Measurements from ENCODE around the gene KCNH1.

DNA sequence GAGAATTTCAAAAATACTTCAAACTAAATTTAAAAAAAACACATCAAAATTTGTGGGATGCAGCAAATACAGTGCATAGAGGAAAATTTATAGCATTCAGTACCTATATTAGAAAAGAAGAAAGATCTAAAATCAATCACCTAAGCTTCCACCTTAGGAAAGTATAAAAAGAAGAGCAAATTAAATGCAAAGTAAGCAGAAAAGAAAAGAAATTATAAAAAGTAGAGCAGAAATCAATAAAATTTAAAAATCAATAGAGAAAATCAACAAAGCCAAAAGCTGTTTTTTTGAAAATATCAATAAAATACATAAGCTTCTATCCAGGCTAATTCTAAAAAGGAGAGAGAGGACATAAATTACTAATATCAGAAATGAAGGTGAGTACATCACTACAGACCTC lies 255.4 kb downstream of the KCNH1 start:
- TF ChIP-seq POLR2A (IDR thresholded peaks at IDR 0.05) = no peak
- TF ChIP-seq, protein P1, sequence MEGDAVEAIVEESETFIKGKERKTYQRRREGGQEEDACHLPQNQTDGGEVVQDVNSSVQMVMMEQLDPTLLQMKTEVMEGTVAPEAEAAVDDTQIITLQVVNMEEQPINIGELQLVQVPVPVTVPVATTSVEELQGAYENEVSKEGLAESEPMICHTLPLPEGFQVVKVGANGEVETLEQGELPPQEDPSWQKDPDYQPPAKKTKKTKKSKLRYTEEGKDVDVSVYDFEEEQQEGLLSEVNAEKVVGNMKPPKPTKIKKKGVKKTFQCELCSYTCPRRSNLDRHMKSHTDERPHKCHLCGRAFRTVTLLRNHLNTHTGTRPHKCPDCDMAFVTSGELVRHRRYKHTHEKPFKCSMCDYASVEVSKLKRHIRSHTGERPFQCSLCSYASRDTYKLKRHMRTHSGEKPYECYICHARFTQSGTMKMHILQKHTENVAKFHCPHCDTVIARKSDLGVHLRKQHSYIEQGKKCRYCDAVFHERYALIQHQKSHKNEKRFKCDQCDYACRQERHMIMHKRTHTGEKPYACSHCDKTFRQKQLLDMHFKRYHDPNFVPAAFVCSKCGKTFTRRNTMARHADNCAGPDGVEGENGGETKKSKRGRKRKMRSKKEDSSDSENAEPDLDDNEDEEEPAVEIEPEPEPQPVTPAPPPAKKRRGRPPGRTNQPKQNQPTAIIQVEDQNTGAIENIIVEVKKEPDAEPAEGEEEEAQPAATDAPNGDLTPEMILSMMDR (IDR thresholded peaks at IDR 0.05 in 4 of 5, conservative IDR thresholded peaks at IDR 0.05 in 1 of 5) = no peak
